HFF-Myc (cell line): ENCODE measurements around the gene AKAP5.
A peak's percentile ranks its signal among the peaks of the same experiment; 100 is the strongest.

Experiments
- DNase-seq: peaks from one replicate; pipeline ENCODE4 v3.0.0-alpha.2; 2011; ENCODE audit warnings: low read depth; ENCODE audit errors: extremely low read depth
- H3K4me3 ChIP-seq: replicated peaks from 2 replicates; pipeline ENCODE4 v1.5.1; 2011; ENCODE audit warnings: low read depth, mild to moderate bottlenecking, control low read depth, low read length
- CTCF ChIP-seq: IDR thresholded peaks from 2 replicates; pipeline ENCODE4 v1.5.1; 2012; ENCODE audit warnings: mild to moderate bottlenecking, low read depth, low read length, control low read depth; ENCODE audit errors: missing control alignments

AKAP5 gene

GRCh38 chr14:64422005-64422404, 43.3 kb upstream of the AKAP5 start:
- no peak for TF ChIP-seq CTCF
- H3K4me3 ChIP-seq = no peak overlapping the region
- DNase-seq = no peak

GRCh38 chr14:64422756-64423155, 42.5 kb upstream of the AKAP5 start:
- no peak for TF ChIP-seq CTCF
- H3K4me3 ChIP-seq = no peak overlapping the region

GRCh38 chr14:64423987-64424386, 41.3 kb upstream of the AKAP5 start:
- no peak for DNase-seq
- TF ChIP-seq CTCF = no peak
- no peak overlapping the region for H3K4me3 ChIP-seq

More at GRCh38 chr14:64422756-64423155, 42.5 kb upstream of the AKAP5 start:
- DNase-seq = no peak

GRCh38 chr14:64434528-64434927, 30.8 kb upstream of the AKAP5 start:
- TF ChIP-seq CTCF = no peak
- H3K4me3 ChIP-seq = no peak overlapping the region
- DNase-seq = no peak

GRCh38 chr14:64438181-64438841, 27.0 kb upstream of the AKAP5 start:
- no peak overlapping the region for H3K4me3 ChIP-seq
- TF ChIP-seq CTCF = no peak
- peak; percentile 67 for DNase-seq

GRCh38 chr14:64439141-64439540, 26.2 kb upstream of the AKAP5 start:
- no peak for DNase-seq
- no peak for TF ChIP-seq CTCF

GRCh38 chr14:64440494-64440893, 24.8 kb upstream of the AKAP5 start:
- no peak for TF ChIP-seq CTCF
- no peak for DNase-seq
- H3K4me3 ChIP-seq = no peak overlapping the region

More at GRCh38 chr14:64439141-64439540, 26.2 kb upstream of the AKAP5 start:
- H3K4me3 ChIP-seq = no peak overlapping the region
